ENCODE measurements around the gene RFX8. TPM values are rescaled to one million over a fixed set of nuclear protein-coding genes. Genes with fewer than 3 reads are reported as not detected.
A peak's percentile ranks its signal among the peaks of the same experiment; 100 is the strongest.

RFX8 gene
- total RNA-seq, 2 experiments from 2014 or later = 0.30 to 0.90 TPM

DNA sequence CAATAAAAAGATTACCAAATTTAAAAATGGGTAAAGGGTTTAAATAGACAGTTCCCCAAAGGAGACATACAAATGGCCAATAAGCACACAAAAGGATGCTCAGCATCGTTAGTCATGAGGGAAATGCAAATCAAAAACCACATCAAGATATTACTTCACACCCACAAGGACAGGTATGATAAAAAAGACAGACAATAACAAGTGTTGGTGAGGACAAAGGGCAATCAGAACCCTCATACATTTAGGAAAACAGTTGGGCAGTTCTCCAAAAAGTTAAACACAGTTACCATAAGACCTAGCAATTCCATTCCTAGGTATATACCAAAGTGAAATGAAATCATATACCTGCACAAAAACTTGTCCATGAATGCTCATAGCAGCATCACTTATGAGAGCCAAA, 102.1 kb downstream of the RFX8 start:
- ChIA-PET POLR2A (no interaction called here), CTCF (interaction anchor here (1.4 kb wide), 1 partner anchor 31 kb away, joined by 4 read pairs; no protein-coding TSS in a partner anchor)
- peaks cover 8% of the 10 kb centered on the region for H3K9me3 Mint-ChIP-seq (ENCODE audit: low read depth)
- no peak overlapping the region for H3K4me3 Mint-ChIP-seq
- peaks cover 7% of the 10 kb centered on the region for H3K4me1 Mint-ChIP-seq
- H3K27me3 Mint-ChIP-seq = no peaks in the 10 kb centered on the region
- no peaks in the 10 kb centered on the region for H3K36me3 Mint-ChIP-seq (ENCODE audit: low read depth)
- intact Hi-C loops (cut with DNase I, micrococcal nuclease) = no loop called here
- ATAC-seq = no peak
- no peak overlapping the region for H3K27ac Mint-ChIP-seq
- DNase-seq = no peak

DNA sequence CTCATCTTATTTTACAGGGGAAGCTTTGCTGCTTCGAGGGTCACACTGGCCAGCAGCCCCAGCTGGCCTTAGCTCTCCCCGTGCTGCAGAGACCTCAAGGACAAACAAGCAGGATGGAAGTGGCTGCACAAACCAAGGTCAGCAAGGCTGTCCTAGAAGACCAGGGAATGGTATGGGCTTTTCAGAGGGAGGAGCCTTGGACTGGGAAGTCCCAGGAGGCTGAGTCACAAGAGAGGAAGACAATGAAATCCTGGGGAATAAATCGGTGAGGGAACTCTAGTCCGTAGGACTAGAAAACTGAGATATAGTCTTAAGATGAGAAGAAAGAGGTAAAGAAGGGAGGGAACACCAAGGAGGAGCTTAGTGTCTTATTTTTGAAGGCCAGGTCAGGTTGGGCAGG, 103.3 kb downstream of the RFX8 start:
- ATAC-seq (no peak), DNase-seq (no peak)
- Mint-ChIP-seq H3K27me3 (no peaks in the 10 kb centered on the region), H3K4me1 (peaks cover 7% of the 10 kb centered on the region), H3K27ac (no peak overlapping the region), H3K9me3 (ENCODE audit: low read depth) (peaks cover 8% of the 10 kb centered on the region), H3K4me3 (no peak overlapping the region), H3K36me3 (ENCODE audit: low read depth) (no peaks in the 10 kb centered on the region)
- intact Hi-C loops (cut with DNase I, micrococcal nuclease) = no loop called here
- ChIA-PET POLR2A (no interaction called here), CTCF (interaction anchor here (0.6 kb wide), 1 partner anchor 1014 kb away, joined by 3 read pairs; no protein-coding TSS in a partner anchor)

DNA sequence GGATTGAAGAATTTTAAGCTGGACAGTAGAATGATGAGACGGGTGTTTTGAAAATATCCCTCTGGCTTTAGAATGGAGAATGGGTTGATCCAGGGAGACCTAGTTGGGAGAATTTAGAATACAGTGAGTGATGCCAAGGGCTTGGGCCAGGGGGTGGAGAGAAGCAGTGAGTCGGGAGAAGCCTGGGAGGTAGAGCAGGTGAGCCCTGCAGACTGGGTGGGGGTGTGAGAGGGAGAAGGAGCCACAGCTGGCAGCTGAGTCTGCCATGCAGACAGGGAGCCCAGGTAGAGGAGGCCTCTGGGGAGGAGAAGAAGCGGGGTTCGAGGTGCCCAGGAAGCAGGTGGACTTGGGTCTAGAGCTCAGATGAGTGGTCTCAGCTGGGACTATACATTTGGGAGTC, 105.8 kb downstream of the RFX8 start:
- Mint-ChIP-seq H3K4me3 (no peak overlapping the region), H3K36me3 (ENCODE audit: low read depth) (no peaks in the 10 kb centered on the region), H3K4me1 (peaks cover under 1% of the 10 kb centered on the region), H3K9me3 (ENCODE audit: low read depth) (peaks cover 8% of the 10 kb centered on the region), H3K27ac (no peak overlapping the region), H3K27me3 (no peaks in the 10 kb centered on the region)
- ATAC-seq = no peak
- intact Hi-C loops (cut with DNase I, micrococcal nuclease) = no loop called here
- ChIA-PET CTCF (no interaction called here), POLR2A (no interaction called here)
- no peak for DNase-seq

DNA sequence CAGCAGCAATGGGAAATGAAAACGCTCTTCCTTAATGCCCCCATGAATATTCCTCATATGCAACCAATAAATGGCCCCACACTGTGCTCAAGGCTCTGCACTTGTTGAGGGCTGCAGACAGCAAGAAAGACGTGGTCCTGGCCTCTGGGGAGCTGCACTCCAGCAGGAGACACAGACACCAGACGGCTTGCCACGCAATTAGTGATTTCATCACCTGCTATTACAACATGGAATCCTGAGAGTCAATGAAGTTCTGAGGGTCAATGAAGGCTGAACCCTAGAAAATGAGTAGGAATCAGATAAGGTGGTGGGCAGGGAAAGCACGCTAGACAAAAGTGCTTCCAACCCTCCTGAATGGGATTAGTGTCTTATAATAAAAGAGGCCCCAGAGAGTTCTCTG, 106.5 kb downstream of the RFX8 start:
- peaks cover 7% of the 10 kb centered on the region for H3K9me3 Mint-ChIP-seq (ENCODE audit: low read depth)
- no peaks in the 10 kb centered on the region for H3K27me3 Mint-ChIP-seq
- H3K27ac Mint-ChIP-seq = no peak overlapping the region
- H3K4me3 Mint-ChIP-seq = no peak overlapping the region
- no peak for ATAC-seq
- no peaks in the 10 kb centered on the region for H3K4me1 Mint-ChIP-seq
- DNase-seq = no peak
- intact Hi-C loops (cut with DNase I, micrococcal nuclease) = no loop called here
- ChIA-PET POLR2A (no interaction called here), CTCF (no interaction called here)
- no peaks in the 10 kb centered on the region for H3K36me3 Mint-ChIP-seq (ENCODE audit: low read depth)

DNA sequence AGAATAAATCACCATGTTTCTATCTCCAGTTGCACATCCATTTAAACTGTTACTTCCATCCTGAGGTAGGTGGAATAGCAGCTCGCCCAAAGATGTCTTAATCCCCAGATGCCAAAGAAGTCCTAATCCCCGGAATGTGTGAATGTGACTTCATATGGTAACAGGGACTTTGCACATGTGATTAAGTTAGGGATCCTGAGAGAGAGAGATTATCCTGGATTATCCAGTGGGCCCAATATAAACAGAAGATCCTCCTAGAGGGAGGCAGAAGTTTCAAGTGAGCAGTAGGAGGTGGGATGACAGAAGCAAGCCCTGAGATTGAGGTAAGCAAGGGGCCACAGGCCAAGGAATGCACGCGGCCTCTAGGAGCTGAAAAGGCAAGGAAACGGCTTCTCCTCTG, 107.4 kb downstream of the RFX8 start:
- no peak overlapping the region for H3K4me3 Mint-ChIP-seq
- CTCF ChIA-PET = no interaction called here
- H3K27me3 Mint-ChIP-seq = no peaks in the 10 kb centered on the region
- intact Hi-C loops (cut with DNase I, micrococcal nuclease) = no loop called here
- H3K4me1 Mint-ChIP-seq = peaks cover under 1% of the 10 kb centered on the region
- DNase-seq = no peak
- no peaks in the 10 kb centered on the region for H3K36me3 Mint-ChIP-seq (ENCODE audit: low read depth)
- H3K27ac Mint-ChIP-seq = no peak overlapping the region
- no peak for ATAC-seq
- POLR2A ChIA-PET = no interaction called here
- no peaks in the 10 kb centered on the region for H3K9me3 Mint-ChIP-seq (ENCODE audit: low read depth)

DNA sequence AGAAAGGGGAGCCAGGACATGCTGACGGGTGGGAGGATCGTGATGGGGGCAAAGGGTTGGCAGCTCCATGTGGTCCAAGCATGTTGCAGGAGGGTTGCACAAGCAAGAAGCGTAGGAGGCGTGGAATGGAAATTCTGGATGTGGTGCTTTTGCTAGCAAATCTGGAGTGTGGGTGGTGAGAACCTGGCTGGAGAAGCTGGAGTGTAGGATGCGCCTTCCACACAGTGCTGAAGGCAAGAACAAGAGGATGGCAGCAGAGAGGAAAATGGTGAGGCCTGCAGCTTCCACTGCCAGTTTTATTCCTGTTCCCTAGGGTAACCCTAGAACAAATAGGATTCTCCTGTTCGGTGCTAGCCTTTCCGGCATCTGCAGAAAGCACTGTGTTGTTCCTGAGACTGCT, 110.0 kb downstream of the RFX8 start:
- DNase-seq = no peak
- ChIA-PET CTCF (interaction anchor here (0.5 to 1.1 kb wide), 4 partner anchors 23 to 467 kb away, joined by 3 to 4 read pairs (median 3); partner anchors contain the start of gene CREG2), POLR2A (no interaction called here)
- no peaks in the 10 kb centered on the region for H3K27me3 Mint-ChIP-seq
- H3K27ac Mint-ChIP-seq = no peak overlapping the region
- H3K9me3 Mint-ChIP-seq (ENCODE audit: low read depth) = no peaks in the 10 kb centered on the region
- intact Hi-C loops (cut with DNase I, micrococcal nuclease) = no loop called here
- H3K4me3 Mint-ChIP-seq = no peak overlapping the region
- H3K4me1 Mint-ChIP-seq = peaks cover 25% of the 10 kb centered on the region
- H3K36me3 Mint-ChIP-seq (ENCODE audit: low read depth) = no peaks in the 10 kb centered on the region
- ATAC-seq = no peak

DNA sequence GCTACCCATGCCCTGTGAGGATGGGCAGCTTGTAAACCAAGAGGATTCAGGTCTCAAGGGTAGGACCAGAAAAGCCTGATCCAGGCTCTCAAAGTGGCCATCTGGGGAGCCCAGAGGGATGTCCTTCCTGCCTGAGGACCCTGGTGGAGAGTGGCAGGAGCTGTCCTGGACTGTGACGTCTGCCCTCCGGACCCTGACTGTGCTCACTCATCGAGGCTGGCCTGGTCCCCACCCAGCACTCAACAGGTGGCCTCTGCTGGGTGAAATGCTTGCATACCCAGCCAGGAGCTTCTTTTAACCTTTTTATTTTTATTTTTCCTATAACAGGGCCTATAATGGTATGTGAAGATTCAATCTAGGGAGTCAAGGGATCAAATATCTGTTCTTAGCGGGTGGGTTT, 112.1 kb downstream of the RFX8 start:
- CTCF ChIA-PET = interaction anchor here (0.7 to 2.7 kb wide), 6 partner anchors 10 to 311 kb away, joined by 3 to 11 read pairs (median 4); no protein-coding TSS in a partner anchor
- DNase-seq (no peak), ATAC-seq (no peak)
- POLR2A ChIA-PET = interaction anchor here (0.6 kb wide), 1 partner anchor 11 kb away, joined by 7 read pairs; no protein-coding TSS in a partner anchor
- no peak overlapping the region for H3K4me3 Mint-ChIP-seq
- no peaks in the 10 kb centered on the region for H3K9me3 Mint-ChIP-seq (ENCODE audit: low read depth)
- H3K27me3 Mint-ChIP-seq = no peaks in the 10 kb centered on the region
- intact Hi-C loops (cut with DNase I, micrococcal nuclease) = no loop called here
- H3K36me3 Mint-ChIP-seq (ENCODE audit: low read depth) = no peaks in the 10 kb centered on the region
- H3K27ac Mint-ChIP-seq = no peak overlapping the region
- H3K4me1 Mint-ChIP-seq = peaks cover 25% of the 10 kb centered on the region

DNA sequence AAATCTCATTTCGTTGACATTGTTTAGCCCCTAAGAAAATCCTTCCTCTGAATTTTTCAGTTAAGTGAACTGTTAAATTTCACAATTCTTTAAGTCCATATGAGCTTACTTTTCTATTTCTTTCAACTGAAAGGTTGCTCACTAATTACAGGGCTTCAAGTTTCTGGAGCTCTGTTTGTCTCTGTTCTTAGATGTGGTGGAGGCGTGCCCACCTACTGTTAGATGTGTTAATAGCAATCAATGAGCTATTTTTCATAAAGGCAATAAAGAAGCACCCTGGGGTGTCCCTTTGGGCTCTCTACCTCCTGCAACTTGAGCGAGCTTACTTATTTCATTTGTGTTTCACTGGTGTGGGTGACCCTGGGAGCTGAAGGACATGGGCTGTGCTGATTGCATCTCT, 112.6 kb downstream of the RFX8 start:
- no peak overlapping the region for H3K4me3 Mint-ChIP-seq
- H3K9me3 Mint-ChIP-seq (ENCODE audit: low read depth) = no peaks in the 10 kb centered on the region
- DNase-seq = no peak
- no peak overlapping the region for H3K27ac Mint-ChIP-seq
- no peaks in the 10 kb centered on the region for H3K36me3 Mint-ChIP-seq (ENCODE audit: low read depth)
- intact Hi-C loops (cut with DNase I, micrococcal nuclease) = no loop called here
- ChIA-PET CTCF (interaction anchor here (0.7 to 2.7 kb wide), 6 partner anchors 10 to 310 kb away, joined by 3 to 11 read pairs (median 4); no protein-coding TSS in a partner anchor), POLR2A (interaction anchor here (0.6 kb wide), 1 partner anchor 12 kb away, joined by 7 read pairs; no protein-coding TSS in a partner anchor)
- H3K4me1 Mint-ChIP-seq = peaks cover 25% of the 10 kb centered on the region
- ATAC-seq = no peak
- no peaks in the 10 kb centered on the region for H3K27me3 Mint-ChIP-seq

DNA sequence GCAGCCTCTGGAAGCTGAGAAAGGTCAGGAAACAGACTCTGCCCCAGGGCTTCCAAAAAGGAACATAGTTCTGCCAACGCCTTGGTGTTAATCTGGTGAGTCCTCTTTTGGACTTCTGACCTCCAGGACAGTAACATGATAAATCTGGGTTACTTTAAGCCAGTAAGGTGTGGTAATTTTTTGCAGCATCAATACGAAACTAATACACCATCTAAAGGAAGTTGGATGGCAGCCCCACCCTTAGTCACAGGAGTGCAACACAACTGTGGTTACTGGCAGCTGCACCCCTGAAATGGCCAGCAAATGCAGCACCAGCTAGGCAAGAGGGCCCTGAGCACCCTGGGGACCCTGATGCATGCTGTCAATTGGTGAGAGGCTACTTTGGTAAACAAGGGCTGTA, 113.4 kb downstream of the RFX8 start:
- intact Hi-C loops (cut with DNase I, micrococcal nuclease) = no loop called here
- peak; percentile 32 for DNase-seq
- H3K27ac Mint-ChIP-seq = no peak overlapping the region

DNA sequence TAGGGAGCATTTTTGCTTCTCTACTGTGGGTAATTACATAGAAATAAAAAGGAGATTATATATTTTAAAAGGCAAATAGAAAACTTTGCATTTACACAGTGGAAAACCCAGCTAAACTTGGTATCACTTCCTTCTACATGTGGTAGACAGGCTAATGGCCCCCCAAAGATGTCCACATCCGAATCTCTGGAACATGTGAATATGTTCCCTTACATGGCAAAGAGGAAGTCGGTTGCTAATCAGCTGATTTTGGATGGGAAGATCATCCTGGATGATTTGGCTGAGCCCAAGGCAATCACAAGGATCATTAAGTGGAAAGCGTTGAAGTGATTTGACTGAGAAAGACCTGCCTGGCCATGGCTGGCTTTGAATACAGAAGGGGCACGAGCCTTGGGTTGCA, 113.8 kb downstream of the RFX8 start:
- ATAC-seq (no peak), DNase-seq (no peak)
- H3K4me1 Mint-ChIP-seq = peaks cover 25% of the 10 kb centered on the region
- peak overlapping the region; percentile 39 for H3K27ac Mint-ChIP-seq
- intact Hi-C loops (cut with DNase I, micrococcal nuclease) = no loop called here
- POLR2A ChIA-PET = no interaction called here
- no peaks in the 10 kb centered on the region for H3K36me3 Mint-ChIP-seq (ENCODE audit: low read depth)
- CTCF ChIA-PET = interaction anchor here (0.6 to 1.6 kb wide), 6 partner anchors 11 to 936 kb away, joined by 3 to 4 read pairs (median 4); no protein-coding TSS in a partner anchor
- H3K9me3 Mint-ChIP-seq (ENCODE audit: low read depth) = no peaks in the 10 kb centered on the region
- H3K27me3 Mint-ChIP-seq = no peaks in the 10 kb centered on the region
- H3K4me3 Mint-ChIP-seq = no peak overlapping the region

More for the DNA sequence above, 113.4 kb downstream of the RFX8 start:
- ChIA-PET CTCF (interaction anchor here (0.6 to 2.7 kb wide), 6 partner anchors 11 to 937 kb away, joined by 3 to 11 read pairs (median 4); no protein-coding TSS in a partner anchor), POLR2A (no interaction called here)
- ATAC-seq = peak; percentile 74
- H3K4me3 Mint-ChIP-seq = no peak overlapping the region
- no peaks in the 10 kb centered on the region for H3K36me3 Mint-ChIP-seq (ENCODE audit: low read depth)
- no peaks in the 10 kb centered on the region for H3K9me3 Mint-ChIP-seq (ENCODE audit: low read depth)
- no peaks in the 10 kb centered on the region for H3K27me3 Mint-ChIP-seq
- peaks cover 25% of the 10 kb centered on the region for H3K4me1 Mint-ChIP-seq

DNA sequence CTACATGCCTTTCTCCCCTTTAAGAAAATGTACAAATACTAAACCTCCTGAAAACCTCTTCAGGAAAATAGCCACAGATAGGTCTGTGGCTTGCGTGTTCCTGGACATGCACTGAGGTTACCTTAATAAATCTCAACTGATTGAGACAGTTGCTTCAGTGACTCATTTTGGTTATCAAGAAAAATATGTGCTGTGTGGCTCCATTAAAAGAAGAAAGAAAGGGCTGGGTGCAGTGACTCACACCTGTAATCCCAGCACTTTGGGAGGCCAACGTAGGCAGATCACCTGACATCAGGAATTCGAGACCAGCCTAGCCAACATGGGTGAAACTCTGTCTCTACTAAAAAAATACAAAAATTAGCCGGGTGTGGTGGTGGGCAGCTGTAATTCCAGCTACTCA, 114.7 kb downstream of the RFX8 start:
- no peaks in the 10 kb centered on the region for H3K9me3 Mint-ChIP-seq (ENCODE audit: low read depth)
- H3K4me3 Mint-ChIP-seq = no peak overlapping the region
- H3K27ac Mint-ChIP-seq = no peak overlapping the region
- H3K27me3 Mint-ChIP-seq = no peaks in the 10 kb centered on the region
- ChIA-PET CTCF (interaction anchor here (0.6 to 1.4 kb wide), 4 partner anchors 12 to 270 kb away, joined by 3 to 4 read pairs (median 4); no protein-coding TSS in a partner anchor), POLR2A (no interaction called here)
- H3K4me1 Mint-ChIP-seq = peaks cover 25% of the 10 kb centered on the region
- ATAC-seq (no peak), DNase-seq (no peak)
- intact Hi-C loops (cut with DNase I, micrococcal nuclease) = no loop called here
- no peaks in the 10 kb centered on the region for H3K36me3 Mint-ChIP-seq (ENCODE audit: low read depth)

DNA sequence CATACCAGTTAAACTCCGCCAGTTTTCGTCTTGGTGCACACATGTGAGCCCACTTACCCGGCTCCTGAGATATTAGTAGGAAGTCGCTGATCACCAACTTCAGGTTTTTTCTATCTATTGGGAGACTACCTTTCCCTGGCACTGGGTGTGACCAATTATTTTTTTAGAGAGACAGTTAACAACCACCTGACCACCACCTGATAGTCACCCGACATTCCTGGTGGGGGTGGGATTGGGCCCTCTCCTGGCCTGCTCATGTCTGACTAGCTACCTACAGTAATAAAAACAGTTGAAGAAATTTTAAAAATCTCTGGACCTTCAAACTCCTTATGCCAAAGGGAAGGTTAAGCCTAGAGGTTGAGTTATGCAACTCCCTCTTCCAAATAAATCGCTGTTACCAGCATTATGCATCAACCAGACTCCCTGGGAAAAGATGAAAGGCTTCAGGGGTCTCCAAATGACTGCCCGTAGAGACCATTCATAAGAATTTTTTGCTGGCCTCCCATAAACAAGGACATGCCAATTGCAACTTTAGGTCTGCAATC, 115.4 kb downstream of the RFX8 start:
- Mint-ChIP-seq H3K36me3 (ENCODE audit: low read depth) (no peaks in the 10 kb centered on the region), H3K9me3 (ENCODE audit: low read depth) (no peaks in the 10 kb centered on the region), H3K27ac (no peak overlapping the region), H3K4me1 (peaks cover 25% of the 10 kb centered on the region), H3K4me3 (no peak overlapping the region), H3K27me3 (no peaks in the 10 kb centered on the region)
- ChIA-PET CTCF (interaction anchor here (0.6 to 1.4 kb wide), 3 partner anchors 11 to 271 kb away, joined by 3 to 4 read pairs (median 3); no protein-coding TSS in a partner anchor), POLR2A (no interaction called here)
- ATAC-seq (no peak), DNase-seq (no peak)
- intact Hi-C loops (cut with DNase I, micrococcal nuclease) = no loop called here
